HepG2 (cell line): ENCODE measurements around the gene PRDM8. TPM values are rescaled to one million over a fixed set of nuclear protein-coding genes. Genes with fewer than 3 reads are reported as not detected.

Source experiments
- ATAC-seq: fragments of 200-7000 bp; cut with Tn5 transposase; 3 replicates; pipeline ENCODE4 v1.9.1; 2020; ENCODE audit warnings: mild to moderate bottlenecking, moderate library complexity
- BruUV-seq: library from RNA; stranded (reverse); fragments of 400-500 nt; replicated peaks from 2 replicates; lab custom pipeline; 2021; lab: Mats Ljungman, UMichigan
- CTCF ChIA-PET: fragments of 300-600 bp; formaldehyde crosslinking; extraction: SDS; loops from one replicate; lab custom pipeline; 2021; ENCODE audit warnings: low total read pairs, inconsistent platforms, low intra/inter-chr PET ratio; lab: Yijun Ruan, JAX
- POLR2A ChIA-PET: fragments of 350-600 bp; sonication (Branson Sonifier 250); formaldehyde crosslinking; loops from one replicate; lab custom pipeline; 2020; ENCODE audit warnings: antibody characterized with exemption, inconsistent platforms; lab: Yijun Ruan, JAX
- DNase-seq: peaks from one replicate; pipeline ENCODE4 v3.0.0-alpha.2; 2015; ENCODE audit warnings: low spot score
- FAIRE-seq: peaks from 3 replicates; lab custom pipeline; 2011; peaks lifted over from hg19 to GRCh38; lab: Jason Lieb, UNC
- H2AFZ ChIP-seq: one replicate; pipeline ENCODE4 v1.6.1; 2011; ENCODE audit warnings: low read length, inconsistent platforms
- H3K27ac ChIP-seq: fragments of 300-600 bp; 3 replicates; pipeline ENCODE4 v1.8.0; 2011; ENCODE audit warnings: mixed run types, mild to moderate bottlenecking, mixed read lengths, low read length, inconsistent platforms; ENCODE audit not compliant: insufficient read depth; ENCODE audit errors: extremely low read length
- H3K27me3 ChIP-seq, 2 experiments: fragments of 200-600 bp in 1 of 2; 2 replicates in 1 of 2; 3 replicates in 1 of 2; pipeline versions ENCODE4 v1.6.0 to v1.8.0; 2011; ENCODE audit warnings: low read length in 2 of 2, mild to moderate bottlenecking in 2 of 2, moderate library complexity in 2 of 2, inconsistent platforms in 1 of 2; ENCODE audit not compliant: insufficient read depth in 2 of 2, control insufficient read depth in 1 of 2
- H3K36me3 ChIP-seq, 2 experiments: fragments of 200-600 bp in 1 of 2; replicated peaks in 1 of 2; 2 replicates in 1 of 2; 3 replicates in 1 of 2; pipeline versions ENCODE4 v1.5.1 to v1.8.0; 2011; ENCODE audit warnings: low read length in 2 of 2, inconsistent platforms in 1 of 2; ENCODE audit not compliant: insufficient read depth in 2 of 2, control insufficient read depth in 1 of 2
- H3K4me1 ChIP-seq: 2 replicates; pipeline ENCODE4 v1.5.1; 2012; ENCODE audit warnings: low read length, inconsistent platforms; ENCODE audit not compliant: insufficient read depth
- H3K4me2 ChIP-seq: 2 replicates; pipeline ENCODE4 v1.6.0; 2011; ENCODE audit warnings: low read depth, low read length, inconsistent platforms
- H3K4me3 ChIP-seq, 3 experiments: fragments of 200-600 bp in 1 of 3; sonication (generic), shearing (Covaris generic) in 1 of 3; replicated peaks in 1 of 3; 2 replicates each; pipeline ENCODE4 v1.5.1; 2011 to 2016; ENCODE audit warnings: low read length in 3 of 3, inconsistent platforms in 2 of 3, low read depth in 2 of 3, mild to moderate bottlenecking in 2 of 3, control low read depth in 1 of 3, mixed read lengths in 1 of 3; ENCODE audit not compliant: insufficient read depth in 1 of 3
- H3K79me2 ChIP-seq: one replicate; pipeline ENCODE4 v1.6.1; 2011; ENCODE audit warnings: low read length, inconsistent platforms; ENCODE audit not compliant: insufficient read depth
- H3K9ac ChIP-seq: 2 replicates; pipeline ENCODE4 v1.6.0; 2011; ENCODE audit warnings: mild to moderate bottlenecking, low read depth, low read length, inconsistent platforms; ENCODE audit not compliant: insufficient read depth
- H3K9me3 ChIP-seq: 2 replicates; pipeline ENCODE4 v1.5.1; 2012; ENCODE audit warnings: mild to moderate bottlenecking, low read length
- H4K20me1 ChIP-seq: 2 replicates; pipeline ENCODE4 v1.6.0; 2011; ENCODE audit warnings: inconsistent platforms, mild to moderate bottlenecking, low read length, moderate library complexity; ENCODE audit not compliant: insufficient read depth
- AGO1 ChIP-seq: fragments of 200-400 bp; formaldehyde crosslinking; IDR thresholded peaks from 2 replicates; pipeline ENCODE4 v1.6.1; 2017; ENCODE audit warnings: mild to moderate bottlenecking, low read depth, low read length, moderate library complexity; ENCODE audit not compliant: poor library complexity, severe bottlenecking
- ATF4 ChIP-seq, 2 experiments: fragments of 450-650 bp in 1 of 2; sonication (generic) in 1 of 2; formaldehyde crosslinking; IDR thresholded peaks; 2 replicates each; pipeline versions ENCODE4 v1.5.0 to v1.8.0; 2020 to 2022; ENCODE audit warnings: mild to moderate bottlenecking in 1 of 2, missing genetic modification reagents in 1 of 2
- CEBPG ChIP-seq: IDR thresholded peaks from 2 replicates; pipeline ENCODE4 v1.6.1; 2016
- SAP130 ChIP-seq: IDR thresholded peaks from 2 replicates; pipeline ENCODE4 v1.6.1; 2016; ENCODE audit warnings: low read depth
- SCMH1 ChIP-seq: sonication (generic); formaldehyde crosslinking; IDR thresholded peaks from 2 replicates; pipeline ENCODE4 v1.9.0; 2021; ENCODE audit warnings: missing genetic modification reagents, mild to moderate bottlenecking, borderline replicate concordance
- SIN3A ChIP-seq: IDR thresholded peaks from 2 replicates; pipeline ENCODE4 v1.6.1; 2011; ENCODE audit warnings: low read depth, mild to moderate bottlenecking, control low read depth, low read length, borderline replicate concordance
- SKIL ChIP-seq: sonication (generic); formaldehyde crosslinking; IDR thresholded peaks from 2 replicates; pipeline ENCODE4 v1.8.0; 2022; ENCODE audit warnings: missing genetic modification reagents, mild to moderate bottlenecking, moderate library complexity, borderline replicate concordance
- SMC3 ChIP-seq: IDR thresholded peaks from 2 replicates; pipeline ENCODE4 v1.6.1; 2011; ENCODE audit warnings: low read length, improper control_type of control experiment
- WIZ ChIP-seq: sonication (generic); formaldehyde crosslinking; IDR thresholded peaks from 2 replicates; pipeline ENCODE4 v1.5.1; 2020; ENCODE audit warnings: mild to moderate bottlenecking, missing genetic modification reagents
- ZNF142 ChIP-seq: sonication (generic); formaldehyde crosslinking; IDR thresholded peaks from 2 replicates; pipeline ENCODE4 v1.4.0; 2020; ENCODE audit warnings: missing genetic modification reagents
- ZNF160 ChIP-seq: sonication (generic); formaldehyde crosslinking; IDR thresholded peaks from 2 replicates; pipeline ENCODE4 v1.8.0; 2022; ENCODE audit warnings: mild to moderate bottlenecking, inconsistent platforms, missing genetic modification reagents
- ZNF260 ChIP-seq: sonication (generic); formaldehyde crosslinking; IDR thresholded peaks from 2 replicates; pipeline ENCODE4 v1.4.0; 2020; ENCODE audit warnings: missing genetic modification reagents, low read depth, mild to moderate bottlenecking, borderline replicate concordance
- ZNF274 ChIP-seq: sonication (generic); formaldehyde crosslinking; IDR thresholded peaks from 2 replicates; pipeline ENCODE4 v1.5.1; 2020; ENCODE audit warnings: mild to moderate bottlenecking, missing genetic modification reagents
- WGBS: methylation state at CpG from one replicate; pipeline ENCODE4 v1.1.6; 2017; ENCODE audit warnings: low lambda C conversion rate; 5-methylcytosine and 5-hydroxymethylcytosine counted together
- in situ Hi-C: cut with HindIII; loops from 2 replicates; pipeline ENCODE4 v1.10.0; 2017; ENCODE audit warnings: low pct_unique_long_range_greater_than_20kb; ENCODE audit not compliant: extremely low pct_ligation_motif_present
- intact Hi-C: fragments of 100-400 bp; cut with micrococcal nuclease; formaldehyde crosslinking; loops from one replicate; pipeline ENCODE4 v1.10.0; 2022; ENCODE audit not compliant: unreplicated experiment
- polyA plus RNA-seq, 8 experiments: library from polyadenylated mRNA; depleted of rRNA in 3 of 8; stranded (reverse) in 7 of 8; unstranded in 1 of 8; fragments of >200 nt; fragmentation: Illumina TruSeq in 4 of 8; extraction: Trizol in 4 of 8; gene quantifications; 2 replicates each; pipeline versions ENCODE4 v1.2.1 to v1.2.3, GENCODE V29; 2011 to 2016; ENCODE audit warnings: low read depth in 4 of 8, missing spikeins in 1 of 8, mixed read lengths in 1 of 8; ENCODE audit not compliant: insufficient read depth in 1 of 8
- total RNA-seq, 5 experiments: library from RNA; depleted of rRNA; stranded (reverse); fragments of >200 nt; fragmentation: Illumina TruSeq; extraction: Trizol; gene quantifications; 2 replicates each; pipeline ENCODE4 v1.2.3, GENCODE V29; 2016; ENCODE audit warnings: low read depth in 1 of 5
- TF ChIP-seq, protein P1 (sequence below): sonication (generic); formaldehyde crosslinking; IDR thresholded peaks from 2 replicates; pipeline ENCODE4 v1.4.0; 2020; ENCODE audit warnings: missing genetic modification reagents, borderline replicate concordance

Gene PRDM8
- total and polyA plus RNA-seq, 2 of the 13 experiments (the other 11 are each of a cell fraction or from before 2014, with no cell fraction given) = 0.09 TPM; not detected in 1

DNA sequence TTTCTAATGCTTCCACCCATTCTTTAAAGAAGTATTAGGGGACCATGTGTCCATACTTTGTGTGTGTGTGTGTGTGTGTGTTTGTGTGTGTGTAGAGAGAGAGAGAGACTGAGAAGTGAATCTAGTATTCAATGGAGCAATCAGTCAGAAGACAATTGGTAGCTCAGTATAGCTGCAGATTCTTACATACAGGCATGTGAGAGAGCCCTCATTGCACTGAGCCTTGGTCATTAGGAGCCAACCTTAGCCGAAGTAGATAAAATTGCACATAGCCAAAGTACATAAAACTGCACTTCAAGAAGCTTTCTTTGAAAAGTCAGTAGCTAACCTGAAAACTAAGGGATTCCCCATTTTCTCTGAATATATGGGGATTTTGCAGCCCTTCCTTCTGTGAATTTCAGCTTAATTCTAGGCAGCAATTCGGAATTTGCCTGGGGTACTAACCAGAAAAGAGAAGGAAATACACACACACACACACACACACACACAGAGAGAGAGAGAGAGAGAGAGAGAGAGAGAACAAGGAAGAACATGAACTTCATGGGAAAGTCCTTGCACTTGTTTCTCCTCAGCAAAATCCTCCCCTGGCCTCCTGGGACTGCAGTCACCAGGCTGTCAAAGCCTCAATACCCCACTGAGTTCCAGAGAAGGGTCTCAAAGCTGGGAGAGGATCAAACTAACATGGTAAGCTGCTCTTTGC, 1.7 kb upstream of the PRDM8 start:
- no peak for FAIRE-seq
- in situ Hi-C loops = no loop called here
- TF ChIP-seq ZNF142 (CRISPR knock-in tag) = no peak
- TF ChIP-seq SKIL (CRISPR knock-in tag) = no peak
- no peak for TF ChIP-seq SCMH1 (CRISPR knock-in tag)
- no peak for TF ChIP-seq ZNF274 (CRISPR knock-in tag)
- no peak for TF ChIP-seq AGO1
- TF ChIP-seq SMC3 = no peak
- no peak for TF ChIP-seq SIN3A
- no peak for TF ChIP-seq ZNF260 (CRISPR knock-in tag)
- TF ChIP-seq ATF4 (CRISPR knock-in tag; IDR thresholded peaks at IDR 0.05) = no peak
- no peak for TF ChIP-seq ZNF160 (CRISPR knock-in tag)
- TF ChIP-seq, protein P1, sequence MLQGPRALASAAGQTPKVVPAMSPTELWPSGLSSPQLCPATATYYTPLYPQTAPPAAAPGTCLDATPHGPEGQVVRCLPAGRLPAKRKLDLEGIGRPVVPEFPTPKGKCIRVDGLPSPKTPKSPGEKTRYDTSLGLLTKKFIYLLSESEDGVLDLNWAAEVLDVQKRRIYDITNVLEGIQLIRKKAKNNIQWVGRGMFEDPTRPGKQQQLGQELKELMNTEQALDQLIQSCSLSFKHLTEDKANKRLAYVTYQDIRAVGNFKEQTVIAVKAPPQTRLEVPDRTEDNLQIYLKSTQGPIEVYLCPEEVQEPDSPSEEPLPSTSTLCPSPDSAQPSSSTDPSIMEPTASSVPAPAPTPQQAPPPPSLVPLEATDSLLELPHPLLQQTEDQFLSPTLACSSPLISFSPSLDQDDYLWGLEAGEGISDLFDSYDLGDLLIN (CRISPR knock-in tag) = no peak
- TF ChIP-seq CEBPG = no peak
- TF ChIP-seq SAP130 (CRISPR knock-in tag) = no peak
- no peak for TF ChIP-seq WIZ

More for the DNA sequence above, 1.7 kb upstream of the PRDM8 start:
- Histone ChIP-seq H3K27me3 (peaks cover 1 to 38% of the 10 kb centered on the region in 2 experiments; a peak in 3 of 5 replicates), H3K4me3 (no peak overlapping the region), H3K9me3 (no peaks in the 10 kb centered on the region), H3K36me3 (no peaks in the 10 kb centered on the region), H4K20me1 (no peaks in the 10 kb centered on the region), H2AFZ (no peak overlapping the region), H3K4me1 (no peaks in the 10 kb centered on the region), H3K4me2 (no peak overlapping the region), H3K79me2 (no peaks in the 10 kb centered on the region), H3K27ac (no peak overlapping the region), H3K9ac (no peak overlapping the region)
- DNase-seq (no peak), ATAC-seq (no peak)
- no TSS peak for BruUV-seq
- intact Hi-C loops = no loop called here
- 0% methylated on average over 2 of the region's 2 CpGs for WGBS
- POLR2A ChIA-PET = no interaction called here
- CTCF ChIA-PET = no interaction called here
